Measurements from ENCODE around the gene TLR3.
"Not testable (repeated sequence)": the region's sequence is repeated elsewhere in the genome, so short reads cannot be mapped to it uniquely, and the experiment has no call there.

The TLR3 gene

GRCh38 chr4:186047501-186047900, 21.5 kb upstream of the TLR3 start:
- not testable (repeated sequence) for DNase-seq (ENCODE audit: low read depth in 2 of 2)

GRCh38 chr4:186050135-186050534, 18.8 kb upstream of the TLR3 start:
- not testable (repeated sequence) for DNase-seq (ENCODE audit: low read depth in 2 of 2)

GRCh38 chr4:186051096-186051495, 17.9 kb upstream of the TLR3 start:
- no peak for DNase-seq (ENCODE audit: low read depth in 2 of 2)

GRCh38 chr4:186058253-186058979, 10.5 kb upstream of the TLR3 start:
- no peak for DNase-seq (ENCODE audit: low read depth in 2 of 2)

GRCh38 chr4:186058980-186059316, 10.0 kb upstream of the TLR3 start:
- DNase-seq (ENCODE audit: low read depth in 2 of 2) = no peak

GRCh38 chr4:186061921-186062320, 7.0 kb upstream of the TLR3 start:
- DNase-seq (ENCODE audit: low read depth in 2 of 2) = no peak

GRCh38 chr4:186067757-186068385, 1.1 kb upstream of the TLR3 start:
- no peak for DNase-seq (ENCODE audit: low read depth in 2 of 2)

GRCh38 chr4:186069729-186070128, 773 bp downstream of the TLR3 start:
- no peak for DNase-seq (ENCODE audit: low read depth in 2 of 2)

- no peak for DNase-seq (ENCODE audit: low read depth in 2 of 2)
Measured at GRCh38 chr4:186072516-186072915, 3.6 kb downstream of the TLR3 start.

- no peak for DNase-seq (ENCODE audit: low read depth in 2 of 2)
Measured at GRCh38 chr4:186074189-186074588, 5.2 kb downstream of the TLR3 start.

- no peak for DNase-seq (ENCODE audit: low read depth in 2 of 2)
Measured at GRCh38 chr4:186078981-186079638, 10.2 kb downstream of the TLR3 start.

GRCh38 chr4:186079694-186080093, 10.7 kb downstream of the TLR3 start:
- DNase-seq (ENCODE audit: low read depth in 2 of 2) = no peak

GRCh38 chr4:186081202-186081807, 12.3 kb downstream of the TLR3 start:
- no peak for DNase-seq (ENCODE audit: low read depth in 2 of 2)

GRCh38 chr4:186082221-186082620, 13.3 kb downstream of the TLR3 start:
- DNase-seq (ENCODE audit: low read depth in 2 of 2) = no peak

GRCh38 chr4:186088523-186088922, 19.6 kb downstream of the TLR3 start:
- DNase-seq (ENCODE audit: low read depth in 2 of 2) = no peak

- no peak for DNase-seq (ENCODE audit: low read depth in 2 of 2)
Measured at GRCh38 chr4:186092296-186092695, 23.3 kb downstream of the TLR3 start.

GRCh38 chr4:186095406-186095805, 26.4 kb downstream of the TLR3 start:
- no peak for DNase-seq (ENCODE audit: low read depth in 2 of 2)

GRCh38 chr4:186096681-186097165, 27.8 kb downstream of the TLR3 start:
- no peak for DNase-seq (ENCODE audit: low read depth in 2 of 2)

GRCh38 chr4:186097386-186097785, 28.4 kb downstream of the TLR3 start:
- no peak for DNase-seq (ENCODE audit: low read depth in 2 of 2)

- DNase-seq (ENCODE audit: low read depth in 2 of 2) = no peak
Measured at GRCh38 chr4:186102931-186103330, 34.0 kb downstream of the TLR3 start.

GRCh38 chr4:186104114-186104889, 35.3 kb downstream of the TLR3 start, which contains the start of gene FAM149A:
TSS of gene FAM149A (plus strand) at chr4:186104704.
- peak; percentile 4 to 20 for DNase-seq (ENCODE audit: low read depth in 2 of 2)

Measured in stimulated activated CD8-positive, alpha-beta memory T cell treated with anti-CD3 and anti-CD28 coated beads, Interleukin-15, amount 100 ng/mL, for 4 hours (primary cell).